Neural progenitor cell (in vitro differentiated cells): ENCODE measurements around the gene KDELR1. TPM values are rescaled to one million over a fixed set of nuclear protein-coding genes. Genes with fewer than 3 reads are reported as not detected.
A peak's percentile ranks its signal among the peaks of the same experiment; 100 is the strongest.

Source experiments
- DNase-seq: peaks from one replicate; pipeline ENCODE4 v3.0.0-alpha.2; 2016; ENCODE audit warnings: low spot score
- H2AFZ ChIP-seq: fragments of 200-600 bp; sonication (generic); replicated peaks from 2 replicates; pipeline ENCODE4 v1.6.1; 2016; ENCODE audit warnings: antibody characterized with exemption
- H3F3A ChIP-seq: fragments of 200-600 bp; sonication (generic); 2 replicates; pipeline ENCODE4 v1.6.1; 2016; ENCODE audit warnings: antibody characterized with exemption, low read depth
- H3K27ac ChIP-seq: fragments of 200-600 bp; sonication (generic); 2 replicates; pipeline ENCODE4 v1.5.1; 2016; ENCODE audit warnings: mild to moderate bottlenecking
- H3K27me3 ChIP-seq: fragments of 200-600 bp; sonication (generic); 2 replicates; pipeline ENCODE4 v1.6.1; 2016; ENCODE audit warnings: mild to moderate bottlenecking, moderate library complexity
- H3K36me3 ChIP-seq: fragments of 200-600 bp; sonication (generic); 2 replicates; pipeline ENCODE4 v1.5.1; 2016
- H3K4me1 ChIP-seq: fragments of 200-600 bp; sonication (generic); 2 replicates; pipeline ENCODE4 v1.6.1; 2016; ENCODE audit warnings: mixed run types
- H3K4me2 ChIP-seq: fragments of 200-600 bp; sonication (generic); 2 replicates; pipeline ENCODE4 v1.6.1; 2016
- H3K4me3 ChIP-seq: fragments of 200-600 bp; sonication (generic); 2 replicates; pipeline ENCODE4 v1.5.1; 2016
- H3K79me2 ChIP-seq: fragments of 200-600 bp; sonication (generic); 2 replicates; pipeline ENCODE4 v1.6.1; 2016; ENCODE audit warnings: low read depth
- H3K9ac ChIP-seq: fragments of 200-600 bp; sonication (generic); 2 replicates; pipeline ENCODE4 v1.6.1; 2016
- H3K9me3 ChIP-seq: fragments of 200-600 bp; sonication (generic); 2 replicates; pipeline ENCODE4 v1.5.1; 2016; ENCODE audit warnings: low read depth
- H4K20me1 ChIP-seq: fragments of 200-600 bp; sonication (generic); 2 replicates; pipeline ENCODE4 v1.6.1; 2016; ENCODE audit warnings: low read depth
- H3K27ac Mint-ChIP-seq: 3 replicates; pipeline ENCODE4 v1.8.0; 2021; ENCODE audit warnings: mixed read lengths
- H3K27me3 Mint-ChIP-seq: 2 replicates; pipeline ENCODE4 v1.8.0; 2022; ENCODE audit warnings: low read depth, mild to moderate bottlenecking, inconsistent platforms, moderate library complexity, mixed read lengths; ENCODE audit not compliant: insufficient read depth
- H3K36me3 Mint-ChIP-seq: 3 replicates; pipeline ENCODE4 v1.8.0; 2021; ENCODE audit warnings: mixed read lengths
- H3K4me1 Mint-ChIP-seq: 3 replicates; pipeline ENCODE4 v1.8.0; 2021; ENCODE audit warnings: mixed read lengths
- H3K4me3 Mint-ChIP-seq: 3 replicates; pipeline ENCODE4 v1.8.0; 2021; ENCODE audit warnings: mild to moderate bottlenecking, moderate library complexity, mixed read lengths
- H3K9me3 Mint-ChIP-seq: 3 replicates; pipeline ENCODE4 v1.8.0; 2020; ENCODE audit warnings: mixed read lengths
- EZH2 ChIP-seq: fragments of 200-600 bp; sonication (generic); IDR thresholded peaks from 2 replicates; pipeline ENCODE4 v1.6.1; 2017; ENCODE audit warnings: antibody characterized with exemption, mild to moderate bottlenecking, moderate library complexity
- EZH2phosphoT487 ChIP-seq: fragments of 200-600 bp; sonication (generic); IDR thresholded peaks from 2 replicates; pipeline ENCODE4 v1.6.1; 2017; ENCODE audit warnings: antibody characterized with exemption
- total RNA-seq: library from RNA; depleted of rRNA; stranded (reverse); fragments of >200 nt; gene quantifications from 2 replicates; pipeline ENCODE4 v1.2.3, GENCODE V29; 2015; ENCODE audit warnings: low replicate concordance
- TF ChIP-seq, protein P1 (sequence below): fragments of 200-600 bp; sonication (generic); IDR thresholded peaks from 2 replicates; pipeline ENCODE4 v1.5.1; 2017; ENCODE audit warnings: antibody characterized with exemption, mild to moderate bottlenecking

Gene KDELR1
- total RNA-seq, 1 donor from 2014 or later: 106 TPM

GRCh38 chr19:48405850-48406249, 14.5 kb upstream of the KDELR1 start:
- no peak for TF ChIP-seq EZH2
- no peak for TF ChIP-seq EZH2phosphoT487
- TF ChIP-seq, protein P1, sequence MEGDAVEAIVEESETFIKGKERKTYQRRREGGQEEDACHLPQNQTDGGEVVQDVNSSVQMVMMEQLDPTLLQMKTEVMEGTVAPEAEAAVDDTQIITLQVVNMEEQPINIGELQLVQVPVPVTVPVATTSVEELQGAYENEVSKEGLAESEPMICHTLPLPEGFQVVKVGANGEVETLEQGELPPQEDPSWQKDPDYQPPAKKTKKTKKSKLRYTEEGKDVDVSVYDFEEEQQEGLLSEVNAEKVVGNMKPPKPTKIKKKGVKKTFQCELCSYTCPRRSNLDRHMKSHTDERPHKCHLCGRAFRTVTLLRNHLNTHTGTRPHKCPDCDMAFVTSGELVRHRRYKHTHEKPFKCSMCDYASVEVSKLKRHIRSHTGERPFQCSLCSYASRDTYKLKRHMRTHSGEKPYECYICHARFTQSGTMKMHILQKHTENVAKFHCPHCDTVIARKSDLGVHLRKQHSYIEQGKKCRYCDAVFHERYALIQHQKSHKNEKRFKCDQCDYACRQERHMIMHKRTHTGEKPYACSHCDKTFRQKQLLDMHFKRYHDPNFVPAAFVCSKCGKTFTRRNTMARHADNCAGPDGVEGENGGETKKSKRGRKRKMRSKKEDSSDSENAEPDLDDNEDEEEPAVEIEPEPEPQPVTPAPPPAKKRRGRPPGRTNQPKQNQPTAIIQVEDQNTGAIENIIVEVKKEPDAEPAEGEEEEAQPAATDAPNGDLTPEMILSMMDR: no peak
- Histone ChIP-seq H3K36me3 (no peaks in the 10 kb centered on the region), H3K79me2 (no peaks in the 10 kb centered on the region), H3K27me3 (no peaks in the 10 kb centered on the region), H3K27ac (no peak overlapping the region), H3K4me1 (no peaks in the 10 kb centered on the region), H4K20me1 (no peaks in the 10 kb centered on the region), H3K9me3 (no peaks in the 10 kb centered on the region), H3F3A (peaks cover 7% of the 10 kb centered on the region), H2AFZ (no peak overlapping the region), H3K4me3 (no peak overlapping the region), H3K4me2 (no peak overlapping the region), H3K9ac (no peak overlapping the region)
- Mint-ChIP-seq H3K9me3 (no peaks in the 10 kb centered on the region), H3K4me1 (peaks cover 11% of the 10 kb centered on the region), H3K27me3 (peaks cover 2% of the 10 kb centered on the region), H3K36me3 (peaks cover 3% of the 10 kb centered on the region), H3K27ac (no peak overlapping the region), H3K4me3 (no peak overlapping the region)
- DNase-seq: no peak

DNA sequence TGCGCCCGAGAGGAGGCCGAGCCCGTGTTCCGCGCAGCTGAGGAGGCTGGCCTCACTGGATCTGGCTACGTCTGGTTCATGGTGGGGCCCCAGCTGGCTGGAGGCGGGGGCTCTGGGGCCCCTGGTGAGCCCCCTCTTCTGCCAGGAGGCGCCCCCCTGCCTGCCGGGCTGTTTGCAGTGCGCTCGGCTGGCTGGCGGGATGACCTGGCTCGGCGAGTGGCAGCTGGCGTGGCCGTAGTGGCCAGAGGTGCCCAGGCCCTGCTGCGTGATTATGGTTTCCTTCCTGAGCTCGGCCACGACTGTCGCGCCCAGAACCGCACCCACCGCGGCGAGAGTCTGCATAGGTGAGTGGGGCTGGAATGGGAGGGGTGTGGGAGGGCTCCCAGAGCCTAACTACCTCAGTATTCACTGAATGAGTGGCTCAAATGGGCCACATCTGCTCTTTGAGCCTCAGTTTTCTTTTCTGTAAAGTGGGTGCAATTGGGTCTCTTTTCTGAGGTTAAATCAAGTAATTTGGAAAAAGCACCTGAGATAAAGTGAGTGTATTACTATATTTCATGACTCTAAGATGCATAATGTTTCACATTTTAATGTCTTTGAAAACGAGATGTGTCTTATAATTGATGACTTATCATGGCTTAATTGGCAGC, 13.8 kb upstream of the KDELR1 start:
- no peak overlapping the region for H3K27ac ChIP-seq
- no peak overlapping the region for H3K4me3 Mint-ChIP-seq
- no peak overlapping the region for H3K9ac ChIP-seq
- peaks cover 10% of the 10 kb centered on the region for H3F3A ChIP-seq
- no peak overlapping the region for H2AFZ ChIP-seq
- H3K36me3 Mint-ChIP-seq: peaks cover 3% of the 10 kb centered on the region
- no peak overlapping the region for H3K4me3 ChIP-seq
- H3K4me2 ChIP-seq: no peak overlapping the region
- no peaks in the 10 kb centered on the region for H3K9me3 Mint-ChIP-seq
- no peaks in the 10 kb centered on the region for H3K79me2 ChIP-seq
- no peak overlapping the region for H3K27ac Mint-ChIP-seq
- H3K9me3 ChIP-seq: no peaks in the 10 kb centered on the region
- H3K4me1 ChIP-seq: no peaks in the 10 kb centered on the region
- DNase-seq: no peak
- no peak for TF ChIP-seq EZH2
- TF ChIP-seq EZH2phosphoT487: no peak
- TF ChIP-seq, protein P1: no peak
- no peaks in the 10 kb centered on the region for H3K27me3 ChIP-seq
- peaks cover 16% of the 10 kb centered on the region for H3K4me1 Mint-ChIP-seq
- peaks cover 7% of the 10 kb centered on the region for H3K27me3 Mint-ChIP-seq
- no peaks in the 10 kb centered on the region for H4K20me1 ChIP-seq
- H3K36me3 ChIP-seq: no peaks in the 10 kb centered on the region

DNA sequence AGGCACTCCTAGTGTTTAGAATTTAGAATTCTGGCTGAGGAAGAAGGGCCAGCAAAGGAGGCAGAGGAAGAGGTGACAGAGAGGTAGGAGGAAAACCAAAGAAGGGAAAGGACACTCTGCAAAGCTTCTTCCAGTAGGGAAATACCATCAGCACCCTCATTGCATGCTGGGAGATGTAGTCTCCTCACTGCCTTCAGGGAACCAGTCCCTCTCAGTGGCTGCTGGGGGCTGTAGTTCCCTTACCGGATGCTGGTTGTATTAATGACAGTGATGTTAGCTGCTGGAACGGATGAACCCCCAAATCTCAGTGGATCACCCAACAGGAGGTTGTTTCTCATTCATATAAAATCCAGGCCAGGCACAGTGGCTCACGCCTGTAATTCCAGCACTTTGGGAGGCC, 12.3 kb upstream of the KDELR1 start:
- Histone ChIP-seq H3K79me2 (no peaks in the 10 kb centered on the region), H2AFZ (no peak overlapping the region), H3K9ac (no peak overlapping the region), H3K4me1 (no peaks in the 10 kb centered on the region), H3K27ac (no peak overlapping the region), H4K20me1 (no peaks in the 10 kb centered on the region), H3F3A (peaks cover 24% of the 10 kb centered on the region), H3K9me3 (no peaks in the 10 kb centered on the region), H3K4me3 (no peak overlapping the region), H3K36me3 (no peaks in the 10 kb centered on the region), H3K4me2 (no peak overlapping the region), H3K27me3 (peaks cover 3% of the 10 kb centered on the region)
- peaks cover 29% of the 10 kb centered on the region for H3K4me1 Mint-ChIP-seq
- peaks cover 2% of the 10 kb centered on the region for H3K9me3 Mint-ChIP-seq
- peak overlapping the region; percentile 18 for H3K27ac Mint-ChIP-seq
- peak; percentile 80 for DNase-seq
- peaks cover 2% of the 10 kb centered on the region for H3K36me3 Mint-ChIP-seq
- H3K4me3 Mint-ChIP-seq: no peak overlapping the region
- TF ChIP-seq EZH2phosphoT487 (no peak), EZH2 (no peak)
- TF ChIP-seq, protein P1: no peak
- H3K27me3 Mint-ChIP-seq: peaks cover 18% of the 10 kb centered on the region
